CD14-positive monocyte (primary cell): ENCODE results near the gene AKAIN1. TPM values are rescaled to one million over a fixed set of nuclear protein-coding genes. Genes with fewer than 3 reads are reported as not detected.

Experiments
- DNase-seq, 3 donors: peaks; one replicate each; pipeline ENCODE4 v3.0.0-alpha.2; 2011 to 2022
- H2AFZ ChIP-seq: 2 replicates; pipeline ENCODE4 v1.6.0; 2012; ENCODE audit warnings: mild to moderate bottlenecking, low read depth, low read length, inconsistent platforms; ENCODE audit not compliant: insufficient read depth, poor library complexity, severe bottlenecking
- H3K27ac ChIP-seq, 2 donors: 1 replicate in 1 of 2; 2 replicates in 1 of 2; pipeline ENCODE4 v1.5.1; 2012 to 2013; ENCODE audit warnings: low read length in 2 of 2, control low read depth in 1 of 2, inconsistent platforms in 1 of 2, low read depth in 1 of 2, mild to moderate bottlenecking in 1 of 2
- H3K27me3 ChIP-seq, 2 donors: one replicate each; pipeline versions ENCODE4 v1.6.0 to v1.6.1; 2011 to 2013; ENCODE audit warnings: low read length in 2 of 2; ENCODE audit not compliant: control insufficient read depth in 2 of 2, insufficient read depth in 2 of 2
- H3K36me3 ChIP-seq, 2 donors: replicated peaks in 1 of 2; 1 replicate in 1 of 2; 2 replicates in 1 of 2; pipeline versions ENCODE4 v1.5.1 to v1.6.1; 2012 to 2013; ENCODE audit warnings: low read length in 2 of 2, control low read depth in 1 of 2, inconsistent platforms in 1 of 2, mild to moderate bottlenecking in 1 of 2; ENCODE audit not compliant: insufficient read depth in 2 of 2, control insufficient read depth in 1 of 2
- H3K4me1 ChIP-seq, 2 donors: 1 replicate in 1 of 2; 2 replicates in 1 of 2; pipeline versions ENCODE4 v1.5.1 to v1.6.1; 2012 to 2013; ENCODE audit warnings: low read length in 2 of 2, control low read depth in 1 of 2, inconsistent platforms in 1 of 2, mild to moderate bottlenecking in 1 of 2, moderate library complexity in 1 of 2; ENCODE audit not compliant: insufficient read depth in 2 of 2, control insufficient read depth in 1 of 2
- H3K4me2 ChIP-seq: replicated peaks from 2 replicates; pipeline ENCODE3; 2012; ENCODE audit warnings: low read length, moderate library complexity, mild to moderate bottlenecking; ENCODE audit not compliant: poor library complexity, severe bottlenecking; ENCODE audit errors: extremely low read depth
- H3K4me3 ChIP-seq, 3 experiments: fragments of 200-600 bp in 1 of 3; sonication (generic) in 1 of 3; replicated peaks in 1 of 3; 1 replicate in 2 of 3; 2 replicates in 1 of 3; pipeline ENCODE4 v1.5.1; 2011 to 2013; ENCODE audit warnings: low read length in 3 of 3, mild to moderate bottlenecking in 3 of 3, control low read depth in 2 of 3, low read depth in 2 of 3, inconsistent platforms in 1 of 3, moderate library complexity in 1 of 3
- H3K79me2 ChIP-seq: 2 replicates; pipeline ENCODE4 v1.6.0; 2012; ENCODE audit warnings: mild to moderate bottlenecking, control low read depth, inconsistent platforms, low read length, moderate library complexity; ENCODE audit not compliant: insufficient read depth
- H3K9ac ChIP-seq: 2 replicates; pipeline ENCODE4 v1.6.0; 2017; ENCODE audit warnings: low read length, mild to moderate bottlenecking; ENCODE audit not compliant: insufficient read depth, poor library complexity, severe bottlenecking
- H3K9me3 ChIP-seq, 2 donors: replicated peaks in 1 of 2; 1 replicate in 1 of 2; 2 replicates in 1 of 2; pipeline versions ENCODE4 v1.5.1 to v1.6.1; 2012 to 2013; ENCODE audit warnings: low read length in 2 of 2, control low read depth in 1 of 2; ENCODE audit not compliant: control insufficient read depth in 1 of 2, insufficient read depth in 1 of 2
- H4K20me1 ChIP-seq: 2 replicates; pipeline ENCODE4 v1.6.0; 2012; ENCODE audit warnings: mild to moderate bottlenecking, low read length, control low read depth, moderate library complexity; ENCODE audit not compliant: insufficient read depth
- H3K27ac Mint-ChIP-seq, 7 donors: one replicate each; pipeline ENCODE4 v1.8.0; 2020; ENCODE audit warnings: mild to moderate bottlenecking in 7 of 7, mixed read lengths in 7 of 7, moderate library complexity in 6 of 7, inconsistent platforms in 2 of 7
- H3K27me3 Mint-ChIP-seq, 3 donors: one replicate each; pipeline ENCODE4 v1.8.0; 2021 to 2022; ENCODE audit warnings: low read depth in 3 of 3, mild to moderate bottlenecking in 3 of 3, mixed read lengths in 3 of 3, moderate library complexity in 3 of 3, inconsistent platforms in 1 of 3
- H3K36me3 Mint-ChIP-seq, 2 donors: one replicate each; pipeline ENCODE4 v1.8.0; 2020; ENCODE audit warnings: mixed read lengths in 2 of 2, inconsistent platforms in 1 of 2, mild to moderate bottlenecking in 1 of 2
- H3K4me1 Mint-ChIP-seq: one replicate; pipeline ENCODE4 v1.8.0; 2020; ENCODE audit warnings: mild to moderate bottlenecking, mixed read lengths
- H3K4me3 Mint-ChIP-seq, 2 donors: one replicate each; pipeline ENCODE4 v1.8.0; 2020; ENCODE audit warnings: mild to moderate bottlenecking in 2 of 2, mixed read lengths in 2 of 2, moderate library complexity in 1 of 2
- H3K9me3 Mint-ChIP-seq, 7 donors: one replicate each; pipeline ENCODE4 v1.8.0; 2020 to 2022; ENCODE audit warnings: mixed read lengths in 7 of 7, mild to moderate bottlenecking in 6 of 7, moderate library complexity in 6 of 7, inconsistent platforms in 2 of 7
- CTCF ChIP-seq: fragments of 200-600 bp; IDR thresholded peaks from one replicate; pipeline ENCODE4 v1.8.0; 2022; ENCODE audit warnings: antibody characterized with exemption, mild to moderate bottlenecking
- WGBS: methylation state at CpG from one replicate; pipeline ENCODE4 v1.1.5; 2013; ENCODE audit warnings: missing lambda C conversion rate; ENCODE audit not compliant: insufficient coverage; 5-methylcytosine and 5-hydroxymethylcytosine counted together
- intact Hi-C, 2 donors: fragments of 100-400 bp; cut with micrococcal nuclease; formaldehyde crosslinking; loops; one replicate each; pipeline versions ENCODE4 v1.15.0 to v1.15.1; 2023
- polyA plus RNA-seq, 3 donors: library from polyadenylated mRNA; depleted of rRNA in 1 of 3; unstranded in 2 of 3; stranded (reverse) in 1 of 3; fragments of 300-500 nt in 2 of 3; fragments of >200 nt in 1 of 3; fragmentation: Illumina TruSeq in 2 of 3; gene quantifications; 1 replicate in 2 of 3; 2 replicates in 1 of 3; pipeline ENCODE4 v1.2.3, GENCODE V29; 2012 to 2021

The AKAIN1 gene
- polyA plus RNA-seq, 3 donors = not detected

- no peaks in the 10 kb centered on the region for H3K27me3 ChIP-seq
- H3K79me2 ChIP-seq = no peaks in the 10 kb centered on the region
- H3K4me3 Mint-ChIP-seq = no peak overlapping the region
- H3K9me3 Mint-ChIP-seq = peaks cover 2 to 12% (median 5%) of the 10 kb centered on the region in 7 donors
- H3K4me1 Mint-ChIP-seq = no peaks in the 10 kb centered on the region
- no peaks in the 10 kb centered on the region for H3K4me1 ChIP-seq
- DNase-seq = no peak
- no peaks in the 10 kb centered on the region for H3K36me3 ChIP-seq
- intact Hi-C loops = no loop called here
- no peak for TF ChIP-seq CTCF
- H3K27me3 Mint-ChIP-seq = peaks cover 0 to 2% (median 2%) of the 10 kb centered on the region in 3 donors
- H3K4me2 ChIP-seq = no peak overlapping the region
- no peak overlapping the region for H3K27ac ChIP-seq
- H4K20me1 ChIP-seq = no peaks in the 10 kb centered on the region
- no peak overlapping the region for H3K4me3 ChIP-seq
- H2AFZ ChIP-seq = no peak overlapping the region
- no peaks in the 10 kb centered on the region for H3K36me3 Mint-ChIP-seq
- no peak overlapping the region for H3K27ac Mint-ChIP-seq
- no peak overlapping the region for H3K9ac ChIP-seq
- peaks cover 4 to 7% of the 10 kb centered on the region in 2 donors for H3K9me3 ChIP-seq
- WGBS = 96% methylated on average over 20 of the region's 20 CpGs
Measured at GRCh38 chr18:5132987-5133386, 64.1 kb downstream of the AKAIN1 start.

GRCh38 chr18:5122272-5122671 lies 74.8 kb downstream of the AKAIN1 start:
- H3K27ac ChIP-seq = no peak overlapping the region
- no peak overlapping the region for H3K4me2 ChIP-seq
- no peaks in the 10 kb centered on the region for H3K79me2 ChIP-seq
- intact Hi-C loops = no loop called here
- peaks cover 27 to 34% of the 10 kb centered on the region in 2 donors for H3K9me3 ChIP-seq
- Mint-ChIP-seq H3K27ac (no peak overlapping the region), H3K9me3 (peaks cover 17 to 43% (median 30%) of the 10 kb centered on the region in 7 donors), H3K36me3 (no peaks in the 10 kb centered on the region), H3K4me3 (no peak overlapping the region), H3K27me3 (peaks cover 0 to 1% (median 0%) of the 10 kb centered on the region in 3 donors), H3K4me1 (no peaks in the 10 kb centered on the region)
- no peaks in the 10 kb centered on the region for H3K36me3 ChIP-seq
- H3K27me3 ChIP-seq = no peaks in the 10 kb centered on the region
- H2AFZ ChIP-seq = no peak overlapping the region
- WGBS = no CpG with 5 or more reads among the region's 2 CpGs
- DNase-seq = no peak
- H3K9ac ChIP-seq = no peak overlapping the region
- no peaks in the 10 kb centered on the region for H3K4me1 ChIP-seq
- TF ChIP-seq CTCF = no peak
- H3K4me3 ChIP-seq = no peak overlapping the region
- no peaks in the 10 kb centered on the region for H4K20me1 ChIP-seq
